SH-SY5Y (cell line): ENCODE measurements around the gene CDKN1C.

ENCODE experiments used
- GATA2 ChIP-seq: IDR thresholded peaks from 2 replicates; pipeline ENCODE4 v1.6.1; 2011; ENCODE audit warnings: mild to moderate bottlenecking, low read depth, low read length
- GATA3 ChIP-seq: IDR thresholded peaks from 2 replicates; pipeline ENCODE4 v1.6.1; 2011; ENCODE audit warnings: low read depth, mild to moderate bottlenecking, low read length, moderate library complexity

DNA sequence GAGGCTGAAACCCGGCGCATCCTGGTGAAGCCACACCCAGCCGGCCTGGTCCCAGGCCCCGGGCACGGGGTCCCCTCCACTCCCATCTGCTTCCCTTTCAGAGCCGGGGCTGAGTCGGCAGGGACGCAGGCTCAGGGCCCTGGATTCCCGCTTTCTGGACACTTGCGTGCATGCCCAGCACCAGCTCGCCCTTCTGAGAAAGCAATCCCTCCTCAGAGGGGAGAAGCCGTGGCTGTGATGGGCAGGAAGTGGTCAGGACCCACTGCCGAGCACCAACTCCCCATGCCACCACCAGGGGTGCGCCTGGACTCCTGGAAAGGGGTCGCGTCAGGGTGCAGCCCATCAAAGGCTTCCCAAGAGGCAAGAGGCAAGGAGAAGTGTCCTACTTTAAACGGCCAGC is 15.1 kb downstream of the CDKN1C start:
- no peak for TF ChIP-seq GATA2
- TF ChIP-seq GATA3, result no peak
